HG03521 (cell line): Measurements from ENCODE around the gene LIMS1.
"Not testable (repeated sequence)": the region's sequence is repeated elsewhere in the genome, so short reads cannot be mapped to it uniquely, and the experiment has no call there.

ENCODE experiments used
- ATAC-seq: cut with Tn5 transposase; IDR thresholded peaks from one replicate; pipeline ENCODE4 v1.9.1; 2021; ENCODE audit warnings: mild to moderate bottlenecking, moderate library complexity; ENCODE audit not compliant: unreplicated experiment

Gene LIMS1

GRCh38 chr2:108533832-108534583 is at the start of gene LIMS1:
TSS of gene LIMS1 (plus strand) at chr2:108534470. CDS start at chr2:108534563, 93 bp downstream.
- peak; percentile 85 for ATAC-seq

DNA sequence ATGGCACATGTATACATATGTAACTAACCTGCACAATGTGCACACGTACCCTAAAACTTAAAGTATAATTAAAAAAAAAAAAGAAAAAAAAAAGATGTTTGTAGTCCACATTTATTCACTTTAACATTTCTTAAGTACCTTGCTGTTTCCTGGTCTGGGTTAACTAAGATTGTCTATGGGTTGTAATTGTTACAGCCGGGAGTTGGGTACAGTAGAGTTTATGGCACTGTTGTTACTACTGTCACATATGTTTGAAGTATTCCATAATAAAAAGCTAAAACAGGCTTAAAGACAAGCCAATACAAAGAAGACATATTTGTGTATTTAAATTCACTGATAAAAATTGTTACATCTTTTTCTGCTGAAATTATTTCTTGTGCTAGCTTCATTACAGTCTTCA is 49.0 kb upstream of the LIMS1 start:
- ATAC-seq, result no peak

DNA sequence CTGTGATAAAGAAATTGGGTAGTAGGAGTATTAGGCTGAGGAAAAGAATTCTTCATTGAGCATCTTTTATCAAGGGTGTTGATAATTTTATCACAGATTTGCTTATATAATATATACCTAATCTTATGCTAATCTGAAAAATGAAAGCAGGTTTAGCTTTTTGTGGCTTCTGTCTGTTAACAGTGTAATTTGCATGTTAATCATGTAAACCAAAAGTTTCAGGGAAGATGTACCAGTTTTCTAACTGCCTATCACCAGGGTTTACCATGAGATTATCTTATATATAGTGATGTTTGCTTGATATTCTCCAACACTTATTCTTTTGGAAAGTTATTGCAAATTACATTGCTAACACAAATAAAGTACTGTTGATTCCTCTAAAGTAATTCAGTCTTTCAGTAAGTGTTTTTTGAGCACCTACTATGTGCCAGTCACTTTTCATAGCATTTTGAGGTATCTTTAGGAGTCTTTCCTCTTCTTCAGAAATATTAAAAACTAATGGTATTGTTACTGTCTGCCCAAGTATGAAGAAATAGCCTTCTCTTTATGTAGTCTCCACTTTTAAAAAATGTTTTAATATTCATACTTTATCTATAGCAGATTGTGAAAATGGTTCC is 43.7 kb upstream of the LIMS1 start:
- ATAC-seq, result no peak

GRCh38 chr2:108491848-108492247 is 42.4 kb upstream of the LIMS1 start:
- ATAC-seq, result no peak

GRCh38 chr2:108492364-108492763 is 41.9 kb upstream of the LIMS1 start:
- ATAC-seq, result no peak

DNA sequence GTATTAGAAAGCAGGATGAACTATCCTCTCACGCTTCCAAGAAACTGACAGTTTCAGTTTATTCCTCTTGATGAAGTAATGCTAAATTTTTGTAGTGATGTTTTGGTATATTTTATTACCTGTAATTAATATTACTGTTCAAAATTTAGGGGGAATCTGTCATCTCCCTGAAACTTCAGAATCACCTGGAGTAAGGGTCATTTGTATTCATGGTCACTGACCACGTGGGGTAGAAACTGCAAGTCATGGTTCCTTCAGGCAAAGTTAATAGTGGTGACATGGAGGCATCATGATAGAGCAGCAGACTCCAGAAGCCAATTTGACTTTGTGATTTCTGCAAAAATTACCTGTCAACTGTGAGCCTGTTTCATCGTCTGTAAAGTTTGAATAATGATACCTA is 38.1 kb upstream of the LIMS1 start:
- not testable (repeated sequence) for ATAC-seq

GRCh38 chr2:108507620-108508019 is 26.6 kb upstream of the LIMS1 start:
- not testable (repeated sequence) for ATAC-seq

DNA sequence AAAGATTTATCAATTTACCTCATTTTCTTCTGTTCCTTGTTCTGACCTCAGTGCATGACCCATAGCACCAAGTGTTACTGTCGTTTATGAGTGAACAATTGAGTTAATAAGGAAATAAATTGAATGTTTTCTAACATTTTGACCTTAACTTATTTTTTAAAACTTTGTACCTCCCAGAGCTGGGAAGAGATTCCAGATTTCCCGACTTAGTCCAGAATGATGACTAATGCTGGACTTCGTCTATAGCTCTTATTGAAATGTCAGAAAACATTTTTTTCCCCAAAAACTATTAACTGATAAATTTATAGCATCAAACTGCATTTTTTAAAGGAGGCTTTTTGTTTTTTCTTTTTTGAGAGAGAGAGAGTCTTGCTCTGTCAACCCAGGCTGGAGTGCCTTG is 21.8 kb upstream of the LIMS1 start:
- ATAC-seq, result not testable (repeated sequence)

- not testable (repeated sequence) for ATAC-seq
These were observed 19.8 kb upstream of the LIMS1 start for GRCh38 chr2:108514478-108514877.

DNA sequence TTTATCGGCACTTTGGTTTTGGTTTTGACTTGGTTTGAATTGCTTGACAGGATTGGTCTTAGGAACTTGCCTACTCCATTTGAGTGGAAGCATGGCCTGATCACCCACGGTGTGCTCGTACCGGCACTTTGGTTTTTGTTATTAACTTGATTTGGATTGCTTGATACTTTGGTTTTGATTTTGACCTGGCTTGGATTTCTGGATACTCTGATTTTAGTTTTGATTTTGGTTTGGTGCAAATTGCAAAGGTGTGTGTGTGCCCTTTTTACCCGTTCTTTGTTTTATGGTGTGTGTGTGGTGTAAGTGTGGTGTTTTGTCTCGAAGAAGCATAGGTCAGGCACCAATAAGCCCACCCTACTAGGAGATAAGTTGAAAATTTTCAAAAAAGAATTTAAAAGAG is 9.6 kb upstream of the LIMS1 start:
- not testable (repeated sequence) for ATAC-seq

DNA sequence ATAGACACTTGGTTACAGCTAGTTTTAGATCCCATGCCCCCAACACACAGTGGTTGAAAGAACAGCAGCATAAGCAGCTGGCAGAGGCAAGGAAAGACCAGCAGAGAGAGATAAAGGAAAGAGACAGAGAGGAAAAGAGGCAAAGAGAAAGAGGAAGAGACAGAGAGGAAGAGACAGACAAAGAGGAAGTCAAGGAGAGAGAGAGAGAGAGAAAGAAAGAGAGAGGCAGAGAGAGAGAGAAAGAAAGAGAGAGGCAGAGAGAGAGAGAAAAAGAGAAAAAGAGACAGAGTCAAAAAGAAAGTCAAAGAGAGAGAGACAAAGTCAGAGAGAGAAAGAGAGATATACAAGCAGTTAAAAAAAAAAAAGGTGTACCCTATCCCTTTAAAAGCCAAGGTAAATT is 9.0 kb upstream of the LIMS1 start:
- ATAC-seq, result not testable (repeated sequence)

DNA sequence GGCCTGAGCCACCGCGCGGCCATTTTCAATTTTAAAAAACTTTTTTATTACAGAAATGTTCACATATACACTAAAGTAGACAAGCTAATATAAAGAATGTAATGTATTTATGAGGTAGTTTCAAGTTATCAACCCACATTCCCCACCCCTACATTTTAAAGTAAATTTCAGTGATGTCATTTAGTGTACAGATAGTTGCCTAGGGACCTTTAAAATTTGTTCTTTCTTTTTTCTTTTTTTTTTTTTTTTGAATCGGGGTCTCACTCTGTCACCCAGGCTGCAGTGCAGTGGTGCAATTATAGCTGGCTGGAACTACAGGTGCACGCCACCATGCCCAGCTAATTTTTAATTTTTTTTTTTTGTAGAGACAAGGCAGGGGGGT is 2.6 kb upstream of the LIMS1 start:
- ATAC-seq, result no peak

GRCh38 chr2:108534584-108535356 is 500 bp downstream of the LIMS1 start:
- peak; percentile 37 for ATAC-seq

DNA sequence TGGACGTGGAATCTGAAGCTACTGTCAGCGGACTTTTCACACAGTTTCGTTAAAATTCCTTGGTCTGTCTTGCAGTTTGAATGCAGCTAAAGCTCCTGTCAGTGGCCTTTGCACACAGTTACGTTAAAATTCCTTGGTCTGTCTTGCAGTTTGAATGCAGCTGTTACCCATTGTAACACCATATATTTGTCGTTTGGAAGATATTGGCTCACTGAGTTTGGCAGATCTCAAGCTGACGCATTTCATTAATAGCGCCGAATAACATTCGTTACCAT is 1.0 kb downstream of the LIMS1 start:
- no peak for ATAC-seq

GRCh38 chr2:108536133-108536780 is 2.0 kb downstream of the LIMS1 start:
- no peak for ATAC-seq

GRCh38 chr2:108536911-108537310 is 2.6 kb downstream of the LIMS1 start:
- no peak for ATAC-seq

GRCh38 chr2:108538000-108538625 is 3.8 kb downstream of the LIMS1 start:
- ATAC-seq, result no peak

- no peak for ATAC-seq
These were observed 7.2 kb downstream of the LIMS1 start for GRCh38 chr2:108541451-108541850.

GRCh38 chr2:108542071-108542470 is 7.8 kb downstream of the LIMS1 start:
- no peak for ATAC-seq

- no peak for ATAC-seq
These were observed 13.3 kb downstream of the LIMS1 start for GRCh38 chr2:108547606-108548005.
